Activated CD8-positive, alpha-beta memory T cell treated with anti-CD3 and anti-CD28 coated beads for 48 hours (primary cell): Measurements from ENCODE around the gene LIMS3.
"Not testable (repeated sequence)": the region's sequence is repeated elsewhere in the genome, so short reads cannot be mapped to it uniquely, and the experiment has no call there.

ENCODE experiments used
- DNase-seq, 3 experiments: peaks; one replicate each; pipeline ENCODE4 v3.0.0-alpha.2; 2020; ENCODE audit warnings: low read depth in 2 of 3, low spot score in 2 of 3

Gene LIMS3

GRCh38 chr2:109921543-109922384 lies 23.3 kb downstream of the LIMS3 start:
- not testable (repeated sequence) for DNase-seq

- not testable (repeated sequence) for DNase-seq
Measured at GRCh38 chr2:109924481-109924880, 26.0 kb downstream of the LIMS3 start.

GRCh38 chr2:109927803-109928202 lies 29.3 kb downstream of the LIMS3 start:
- not testable (repeated sequence) for DNase-seq

GRCh38 chr2:109929222-109929621 lies 30.7 kb downstream of the LIMS3 start:
- DNase-seq: not testable (repeated sequence)

GRCh38 chr2:109936534-109936933 lies 38.0 kb downstream of the LIMS3 start:
- DNase-seq: not testable (repeated sequence)

GRCh38 chr2:109945362-109945761 lies 46.9 kb downstream of the LIMS3 start:
- DNase-seq: not testable (repeated sequence)

GRCh38 chr2:109947262-109947958 lies 48.9 kb downstream of the LIMS3 start:
- not testable (repeated sequence) for DNase-seq

- not testable (repeated sequence) for DNase-seq
Measured at GRCh38 chr2:109947959-109948520, 49.6 kb downstream of the LIMS3 start.

- DNase-seq: not testable (repeated sequence)
Measured at GRCh38 chr2:109950146-109950843, 51.8 kb downstream of the LIMS3 start.

GRCh38 chr2:109963942-109964341 lies 65.5 kb downstream of the LIMS3 start:
- not testable (repeated sequence) for DNase-seq

- DNase-seq: not testable (repeated sequence)
Measured at GRCh38 chr2:109965482-109965881, 67.0 kb downstream of the LIMS3 start.

GRCh38 chr2:109966107-109966736 lies 67.7 kb downstream of the LIMS3 start:
- DNase-seq: not testable (repeated sequence)

GRCh38 chr2:109966858-109967257 lies 68.4 kb downstream of the LIMS3 start:
- DNase-seq: not testable (repeated sequence)

- not testable (repeated sequence) for DNase-seq
Measured at GRCh38 chr2:109969864-109970263, 71.4 kb downstream of the LIMS3 start.

GRCh38 chr2:109971710-109972109 lies 73.2 kb downstream of the LIMS3 start:
- DNase-seq: not testable (repeated sequence)
